Osteocyte (in vitro differentiated cells): Measurements from ENCODE around the gene KDM4D. TPM values are rescaled to one million over a fixed set of nuclear protein-coding genes. Genes with fewer than 3 reads are reported as not detected.

Source experiments
- DNase-seq: peaks from one replicate; pipeline ENCODE4 v3.0.0; 2021; ENCODE audit warnings: mixed read lengths; ENCODE audit not compliant: unreplicated experiment; ENCODE audit errors: extremely low spot score
- H3K27ac Mint-ChIP-seq: one replicate; pipeline ENCODE4 v1.8.0; 2021; ENCODE audit warnings: mild to moderate bottlenecking, mixed read lengths; ENCODE audit not compliant: unreplicated experiment
- H3K27me3 Mint-ChIP-seq: one replicate; pipeline ENCODE4 v1.8.0; 2021; ENCODE audit warnings: mixed read lengths; ENCODE audit not compliant: unreplicated experiment
- H3K36me3 Mint-ChIP-seq: one replicate; pipeline ENCODE4 v1.8.0; 2021; ENCODE audit warnings: mixed read lengths; ENCODE audit not compliant: unreplicated experiment
- H3K4me1 Mint-ChIP-seq: one replicate; pipeline ENCODE4 v1.8.0; 2021; ENCODE audit warnings: mixed read lengths; ENCODE audit not compliant: unreplicated experiment
- H3K4me3 Mint-ChIP-seq: one replicate; pipeline ENCODE4 v1.8.0; 2021; ENCODE audit warnings: mild to moderate bottlenecking, moderate library complexity, mixed read lengths; ENCODE audit not compliant: unreplicated experiment
- H3K9me3 Mint-ChIP-seq: one replicate; pipeline ENCODE4 v1.8.0; 2021; ENCODE audit warnings: mixed read lengths; ENCODE audit not compliant: unreplicated experiment
- long read RNA-seq: library from polyadenylated mRNA; unstranded; transcript quantifications from one replicate; pipeline ENCODE4 v2.0.0, GENCODE V29; 2021
- total RNA-seq: library from RNA; stranded (reverse); gene quantifications from 2 replicates; pipeline ENCODE4 v1.2.1, GENCODE V29; 2021
- TF ChIP-seq, protein P1 (sequence below): fragments of 200-600 bp; sonication (generic); IDR thresholded peaks from 2 replicates; pipeline ENCODE4 v1.5.0; 2021; ENCODE audit warnings: antibody characterized with exemption, mild to moderate bottlenecking, moderate library complexity

KDM4D gene
- 0.81 and 0.97 TPM in 2 replicates for total RNA-seq
- long read RNA-seq, partial matches to known transcripts, result 0 of 1 reads
- long read RNA-seq, other reads (novel, unspliced or antisense), result 0 of 1 reads

DNA sequence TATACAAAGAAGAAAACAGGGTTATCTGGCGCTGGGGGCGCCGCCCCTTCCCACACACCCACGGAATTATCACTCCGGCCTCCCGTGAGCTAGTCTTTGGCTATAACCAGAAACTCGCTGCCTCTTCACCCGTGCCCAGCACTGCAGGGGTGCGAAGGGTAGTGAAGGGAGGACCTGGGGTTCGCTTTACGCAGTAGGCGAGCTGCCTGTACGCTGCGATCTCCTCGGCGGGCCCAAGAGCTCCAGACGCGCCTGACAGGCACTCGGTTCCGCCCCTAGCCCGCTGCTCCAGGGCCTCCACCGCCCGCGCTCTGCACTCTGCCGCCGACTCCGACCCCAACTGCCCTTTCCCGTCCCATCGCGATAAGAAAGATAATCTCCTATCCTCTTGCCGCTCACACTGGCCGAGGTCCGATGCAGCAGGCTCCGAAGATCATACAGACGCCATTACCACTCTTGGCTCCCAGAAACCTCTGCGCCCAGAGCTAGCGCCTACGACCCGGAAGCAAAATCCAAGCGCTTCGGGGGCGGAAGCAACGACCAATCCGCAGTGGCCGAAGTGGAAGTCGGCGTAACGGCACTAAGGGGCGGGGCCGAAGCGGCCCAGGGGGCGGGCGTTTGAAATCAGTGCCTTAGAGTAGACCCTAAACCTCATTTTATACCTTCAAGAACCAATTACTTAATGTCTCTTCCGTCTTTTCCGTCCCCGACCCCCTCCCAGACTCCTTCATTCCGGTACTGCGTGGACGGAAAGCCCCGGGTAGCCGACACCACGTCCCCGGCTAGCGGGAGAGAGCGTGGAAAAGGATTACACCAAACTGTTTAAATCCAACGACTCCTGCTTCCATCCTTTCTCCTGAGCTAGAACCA is at the start of gene KDM4D, which contains the start of gene CWC15:
Gene KDM4D (plus strand): TSS at position 611 of the 870 bp plus-strand sequence. CDS start 23,664 bp downstream, outside the sequence.
Gene CWC15 (minus strand): TSS at position 458 of the 870 bp plus-strand sequence. CDS start 1,371 bp downstream, outside the sequence.
- peaks cover 27% of the 10 kb centered on the region for H3K36me3 Mint-ChIP-seq

DNA sequence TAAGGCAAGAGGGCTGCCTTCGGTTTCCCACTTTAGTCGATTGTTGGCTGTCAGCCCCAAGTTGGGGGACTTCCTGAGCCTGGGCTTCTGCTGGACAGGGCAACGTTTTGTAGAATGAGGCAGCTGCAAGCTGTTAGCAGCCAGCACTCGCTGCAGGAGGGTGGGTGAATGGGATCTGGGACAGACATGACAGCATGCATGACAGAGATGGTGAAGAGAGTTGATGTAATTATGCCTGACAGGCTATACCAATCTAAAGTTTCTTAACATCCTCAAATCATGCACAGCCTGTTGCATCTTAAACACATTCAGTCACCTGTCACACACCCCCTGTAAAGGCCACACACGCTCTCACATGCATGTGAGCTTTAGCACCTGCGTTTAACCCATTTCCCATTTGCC is 49.3 kb upstream of the KDM4D start:
- Mint-ChIP-seq H3K9me3 (no peaks in the 10 kb centered on the region), H3K36me3 (no peaks in the 10 kb centered on the region), H3K27me3 (no peaks in the 10 kb centered on the region), H3K27ac (no peak overlapping the region), H3K4me3 (no peak overlapping the region), H3K4me1 (peaks cover 48% of the 10 kb centered on the region)
- peak; percentile 30 for DNase-seq
- TF ChIP-seq, protein P1, sequence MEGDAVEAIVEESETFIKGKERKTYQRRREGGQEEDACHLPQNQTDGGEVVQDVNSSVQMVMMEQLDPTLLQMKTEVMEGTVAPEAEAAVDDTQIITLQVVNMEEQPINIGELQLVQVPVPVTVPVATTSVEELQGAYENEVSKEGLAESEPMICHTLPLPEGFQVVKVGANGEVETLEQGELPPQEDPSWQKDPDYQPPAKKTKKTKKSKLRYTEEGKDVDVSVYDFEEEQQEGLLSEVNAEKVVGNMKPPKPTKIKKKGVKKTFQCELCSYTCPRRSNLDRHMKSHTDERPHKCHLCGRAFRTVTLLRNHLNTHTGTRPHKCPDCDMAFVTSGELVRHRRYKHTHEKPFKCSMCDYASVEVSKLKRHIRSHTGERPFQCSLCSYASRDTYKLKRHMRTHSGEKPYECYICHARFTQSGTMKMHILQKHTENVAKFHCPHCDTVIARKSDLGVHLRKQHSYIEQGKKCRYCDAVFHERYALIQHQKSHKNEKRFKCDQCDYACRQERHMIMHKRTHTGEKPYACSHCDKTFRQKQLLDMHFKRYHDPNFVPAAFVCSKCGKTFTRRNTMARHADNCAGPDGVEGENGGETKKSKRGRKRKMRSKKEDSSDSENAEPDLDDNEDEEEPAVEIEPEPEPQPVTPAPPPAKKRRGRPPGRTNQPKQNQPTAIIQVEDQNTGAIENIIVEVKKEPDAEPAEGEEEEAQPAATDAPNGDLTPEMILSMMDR, result no peak

More for the DNA sequence above, at the start of gene KDM4D, which contains the start of gene CWC15:
- Mint-ChIP-seq H3K4me1 (peaks cover 24% of the 10 kb centered on the region), H3K4me3 (peak within 1 kb of the TSS; percentile 100), H3K27me3 (no peaks in the 10 kb centered on the region), H3K9me3 (no peaks in the 10 kb centered on the region), H3K27ac (peak within 1 kb of the TSS; percentile 93)
- TF ChIP-seq, protein P1, result no peak
- peak; percentile 95 for DNase-seq

DNA sequence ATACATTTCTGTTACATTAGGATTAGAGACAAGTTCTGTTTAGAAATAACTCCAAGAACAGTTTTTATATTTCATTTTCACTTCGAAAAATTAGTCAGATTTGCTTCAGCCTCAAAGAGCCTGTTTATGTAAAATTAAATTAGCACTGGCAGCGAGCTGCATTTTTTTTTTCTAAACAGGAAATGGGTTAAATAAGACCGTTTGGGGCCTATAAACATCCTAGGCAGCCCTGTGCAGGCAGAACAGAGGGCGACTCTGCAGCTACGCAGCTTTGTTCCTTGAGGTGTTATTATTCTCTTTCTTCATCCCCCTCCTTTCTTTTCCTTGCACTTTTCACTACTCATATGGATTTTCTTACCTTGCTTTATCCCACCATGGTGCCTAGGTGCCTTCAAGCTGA is 48.9 kb upstream of the KDM4D start:
- no peaks in the 10 kb centered on the region for H3K27me3 Mint-ChIP-seq
- no peak overlapping the region for H3K27ac Mint-ChIP-seq
- TF ChIP-seq, protein P1, result no peak
- H3K4me1 Mint-ChIP-seq, result peaks cover 52% of the 10 kb centered on the region
- no peaks in the 10 kb centered on the region for H3K36me3 Mint-ChIP-seq
- peak; percentile 8 for DNase-seq
- H3K4me3 Mint-ChIP-seq, result no peak overlapping the region
- H3K9me3 Mint-ChIP-seq, result no peaks in the 10 kb centered on the region

DNA sequence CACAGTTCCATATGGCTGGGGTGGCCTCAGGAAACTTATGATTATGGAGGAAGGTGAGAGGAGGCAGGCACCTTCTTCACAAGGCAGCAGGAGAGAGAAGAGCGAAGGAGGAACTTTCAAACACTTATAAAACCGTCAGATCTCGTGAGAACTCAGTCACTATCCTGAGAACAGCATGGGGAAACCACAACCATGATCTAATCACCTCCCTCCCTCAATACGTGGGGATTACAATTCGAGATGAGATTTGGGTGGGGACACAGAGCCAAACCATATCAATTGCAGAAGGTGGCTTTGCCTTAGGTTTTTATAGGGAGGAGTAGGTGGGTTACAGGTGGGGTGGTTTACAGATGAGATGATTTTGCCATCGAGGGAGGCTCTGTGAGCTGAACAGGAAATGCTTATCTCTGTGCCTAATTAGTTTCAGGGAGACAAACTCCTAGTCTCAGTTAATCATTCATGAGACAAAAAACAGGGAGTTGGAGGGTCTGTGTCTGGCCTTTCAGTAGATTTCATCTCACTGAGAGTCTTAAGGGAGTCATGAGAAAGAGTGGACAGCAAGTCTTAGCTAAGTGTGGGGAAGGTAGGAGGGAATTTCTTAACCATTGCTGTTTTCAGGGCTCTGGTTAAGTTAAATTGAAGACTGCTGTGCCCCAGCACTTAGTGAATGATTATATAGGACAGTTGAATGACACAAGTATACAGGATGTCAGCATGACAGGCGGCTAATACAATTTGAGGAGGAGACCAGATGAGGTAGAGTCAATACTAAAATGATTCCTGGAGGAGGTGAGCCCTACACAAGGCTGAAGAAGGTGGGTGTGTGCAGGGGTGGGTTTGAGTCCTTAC is 47.9 kb upstream of the KDM4D start:
- Mint-ChIP-seq H3K27ac (peak overlapping the region; percentile 89), H3K4me3 (no peak overlapping the region), H3K36me3 (no peaks in the 10 kb centered on the region), H3K9me3 (no peaks in the 10 kb centered on the region), H3K4me1 (peaks cover 54% of the 10 kb centered on the region), H3K27me3 (no peaks in the 10 kb centered on the region)
- no peak for DNase-seq
- TF ChIP-seq, protein P1, result no peak
